Inflammatory macrophage treated with lipopolysaccharide for 1 hour (primary cell): ENCODE measurements around the gene CAMSAP1.
A peak's percentile ranks its signal among the peaks of the same experiment; 100 is the strongest.
"Not testable (repeated sequence)": the region's sequence is repeated elsewhere in the genome, so short reads cannot be mapped to it uniquely, and the experiment has no call there.

ENCODE experiments used
- DNase-seq, 2 donors: peaks; one replicate each; pipeline ENCODE4 v3.0.0-alpha.2; 2020 to 2022

CAMSAP1 gene

GRCh38 chr9:135896205-135896604 is 11.1 kb downstream of the CAMSAP1 start:
- DNase-seq, result no peak

GRCh38 chr9:135895202-135895848 is 12.0 kb downstream of the CAMSAP1 start:
- no peak for DNase-seq

GRCh38 chr9:135893104-135893503 is 14.2 kb downstream of the CAMSAP1 start:
- DNase-seq, result no peak

- DNase-seq, result not testable (repeated sequence)
Observed at GRCh38 chr9:135892327-135892726, 15.0 kb downstream of the CAMSAP1 start.

GRCh38 chr9:135891027-135891631 is 16.2 kb downstream of the CAMSAP1 start:
- DNase-seq, result no peak

GRCh38 chr9:135890190-135891026 is 16.9 kb downstream of the CAMSAP1 start:
- DNase-seq, result no peak

GRCh38 chr9:135889564-135890189 is 17.7 kb downstream of the CAMSAP1 start:
- no peak for DNase-seq

GRCh38 chr9:135888766-135889394 is 18.5 kb downstream of the CAMSAP1 start:
- DNase-seq, result no peak

GRCh38 chr9:135888126-135888765 is 19.1 kb downstream of the CAMSAP1 start:
- no peak for DNase-seq

- DNase-seq, result peak in 1 of 2 donors; percentile 32
Observed at GRCh38 chr9:135887585-135888050, 19.7 kb downstream of the CAMSAP1 start.

- DNase-seq, result peak in 1 of 2 donors; percentile 46
Observed at GRCh38 chr9:135887021-135887507, 20.3 kb downstream of the CAMSAP1 start.

GRCh38 chr9:135886147-135886981 is 21.0 kb downstream of the CAMSAP1 start:
- DNase-seq, result no peak

GRCh38 chr9:135885100-135885853 is 22.1 kb downstream of the CAMSAP1 start:
- peak; percentile 51 to 69 for DNase-seq

GRCh38 chr9:135884328-135885035 is 22.9 kb downstream of the CAMSAP1 start:
- no peak for DNase-seq

- no peak for DNase-seq
Observed at GRCh38 chr9:135883410-135884089, 23.8 kb downstream of the CAMSAP1 start.

- no peak for DNase-seq
Observed at GRCh38 chr9:135882011-135882410, 25.3 kb downstream of the CAMSAP1 start.

GRCh38 chr9:135880438-135880837 is 26.9 kb downstream of the CAMSAP1 start:
- no peak for DNase-seq

- DNase-seq, result no peak
Observed at GRCh38 chr9:135879619-135880018, 27.7 kb downstream of the CAMSAP1 start.

GRCh38 chr9:135879237-135879601 is 28.1 kb downstream of the CAMSAP1 start:
- no peak for DNase-seq
